Lower lobe of right lung (tissue), 2 donors: ENCODE data around the gene UBN2. TPM values are rescaled to one million over a fixed set of nuclear protein-coding genes. Genes with fewer than 3 reads are reported as not detected.

Source experiments
- ATAC-seq, 2 donors: fragments of 200-7000 bp; cut with Tn5 transposase; one replicate each; pipeline ENCODE4 v1.9.1; 2020 to 2022; ENCODE audit warnings: mild to moderate bottlenecking in 2 of 2, moderate library complexity in 2 of 2
- DNase-seq: peaks from one replicate; pipeline ENCODE4 v3.0.0-alpha.2; 2020
- H3K27ac ChIP-seq: fragments of 200-600 bp; one replicate; pipeline ENCODE4 v1.8.0; 2022
- H3K27me3 ChIP-seq: fragments of 200-600 bp; one replicate; pipeline ENCODE4 v1.8.0; 2022; ENCODE audit warnings: low read depth
- H3K36me3 ChIP-seq: fragments of 200-600 bp; one replicate; pipeline ENCODE4 v1.8.0; 2022; ENCODE audit warnings: mild to moderate bottlenecking
- H3K4me1 ChIP-seq: fragments of 200-600 bp; one replicate; pipeline ENCODE4 v1.8.0; 2022
- H3K4me3 ChIP-seq: fragments of 200-600 bp; one replicate; pipeline ENCODE4 v1.8.0; 2022; ENCODE audit warnings: mild to moderate bottlenecking
- H3K9me3 ChIP-seq: fragments of 200-600 bp; one replicate; pipeline ENCODE4 v1.8.0; 2022
- intact Hi-C: fragments of 100-400 bp; cut with DNase I; formaldehyde crosslinking; loops from one replicate; pipeline ENCODE4 v1.11.0; 2022
- total RNA-seq: library from RNA; stranded (reverse); fragmentation: NEBNext Ultra II Directional; extraction: Animal tissue kit (Norgen Biotek cat#: 25700); gene quantifications from one replicate; pipeline ENCODE4 v1.2.1, GENCODE V29; 2021
- TF ChIP-seq, protein P1 (sequence below): fragments of 200-600 bp; IDR thresholded peaks from one replicate; pipeline ENCODE4 v1.8.0; 2022; ENCODE audit warnings: antibody characterized with exemption, mild to moderate bottlenecking
- donor health status: DM: no; HTN: yes; CAD: no; lungs with severe emphysema.

Gene UBN2
- total RNA-seq, 1 donor from 2014 or later, result 23.4 TPM

DNA sequence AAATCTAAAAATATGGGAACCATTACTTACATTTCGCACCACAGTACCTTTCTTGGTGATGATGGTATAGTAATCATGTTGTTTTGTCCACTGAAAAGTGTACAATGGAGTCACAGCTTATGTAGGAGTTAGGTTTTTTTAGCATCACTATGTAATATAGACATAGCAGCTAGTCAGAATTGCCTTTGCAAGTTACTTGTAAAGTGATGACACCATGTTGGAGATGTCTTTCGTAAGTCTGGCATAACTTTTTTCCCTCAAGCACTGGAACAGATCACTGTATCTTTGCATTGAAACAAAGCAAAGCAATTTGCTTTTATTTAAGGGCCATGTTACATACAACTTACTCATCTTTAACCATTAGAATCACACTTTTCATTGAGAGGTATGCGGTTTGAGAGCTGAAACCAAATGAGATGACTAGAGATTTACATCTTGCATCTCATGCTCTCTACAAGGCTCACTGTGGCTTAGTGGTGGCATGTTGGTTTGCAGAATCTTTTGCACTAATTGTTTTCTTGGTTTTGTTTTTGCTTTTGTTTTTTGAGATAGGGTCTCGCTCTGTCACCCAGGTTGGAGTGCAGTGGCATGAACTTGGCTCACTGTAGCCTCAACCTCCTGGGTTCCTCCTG is 18.3 kb downstream of the UBN2 start:
- H3K36me3 ChIP-seq, result peaks cover 99% of the 10 kb centered on the region
- no peaks in the 10 kb centered on the region for H3K27me3 ChIP-seq
- ATAC-seq (no peak), DNase-seq (no peak)
- H3K4me3 ChIP-seq, result no peak overlapping the region
- no peaks in the 10 kb centered on the region for H3K9me3 ChIP-seq
- no peak overlapping the region for H3K27ac ChIP-seq
- H3K4me1 ChIP-seq, result no peaks in the 10 kb centered on the region
- TF ChIP-seq, protein P1, sequence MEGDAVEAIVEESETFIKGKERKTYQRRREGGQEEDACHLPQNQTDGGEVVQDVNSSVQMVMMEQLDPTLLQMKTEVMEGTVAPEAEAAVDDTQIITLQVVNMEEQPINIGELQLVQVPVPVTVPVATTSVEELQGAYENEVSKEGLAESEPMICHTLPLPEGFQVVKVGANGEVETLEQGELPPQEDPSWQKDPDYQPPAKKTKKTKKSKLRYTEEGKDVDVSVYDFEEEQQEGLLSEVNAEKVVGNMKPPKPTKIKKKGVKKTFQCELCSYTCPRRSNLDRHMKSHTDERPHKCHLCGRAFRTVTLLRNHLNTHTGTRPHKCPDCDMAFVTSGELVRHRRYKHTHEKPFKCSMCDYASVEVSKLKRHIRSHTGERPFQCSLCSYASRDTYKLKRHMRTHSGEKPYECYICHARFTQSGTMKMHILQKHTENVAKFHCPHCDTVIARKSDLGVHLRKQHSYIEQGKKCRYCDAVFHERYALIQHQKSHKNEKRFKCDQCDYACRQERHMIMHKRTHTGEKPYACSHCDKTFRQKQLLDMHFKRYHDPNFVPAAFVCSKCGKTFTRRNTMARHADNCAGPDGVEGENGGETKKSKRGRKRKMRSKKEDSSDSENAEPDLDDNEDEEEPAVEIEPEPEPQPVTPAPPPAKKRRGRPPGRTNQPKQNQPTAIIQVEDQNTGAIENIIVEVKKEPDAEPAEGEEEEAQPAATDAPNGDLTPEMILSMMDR, result no peak
- intact Hi-C loops, result no loop called here

DNA sequence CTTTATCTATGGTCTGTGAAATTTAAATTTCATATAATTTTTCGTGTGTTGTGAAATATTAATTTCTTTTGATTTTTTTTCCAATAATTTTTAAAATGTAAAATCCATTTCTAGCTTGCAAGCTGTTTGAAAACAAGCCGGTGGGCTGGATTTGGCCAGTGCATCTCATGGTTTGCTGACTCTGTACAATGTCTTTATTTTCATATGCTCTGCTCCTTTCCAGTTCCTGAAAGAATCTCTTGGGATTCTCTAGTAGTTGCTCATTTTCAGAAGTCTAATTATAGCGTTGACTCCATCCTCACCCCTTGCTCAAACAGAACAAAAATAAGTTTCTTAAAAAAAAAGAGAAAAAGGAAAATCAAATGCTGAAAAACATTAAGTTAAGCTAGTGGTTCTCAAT is 21.4 kb downstream of the UBN2 start:
- peaks cover 86% of the 10 kb centered on the region for H3K36me3 ChIP-seq
- intact Hi-C loops, result no loop called here

DNA sequence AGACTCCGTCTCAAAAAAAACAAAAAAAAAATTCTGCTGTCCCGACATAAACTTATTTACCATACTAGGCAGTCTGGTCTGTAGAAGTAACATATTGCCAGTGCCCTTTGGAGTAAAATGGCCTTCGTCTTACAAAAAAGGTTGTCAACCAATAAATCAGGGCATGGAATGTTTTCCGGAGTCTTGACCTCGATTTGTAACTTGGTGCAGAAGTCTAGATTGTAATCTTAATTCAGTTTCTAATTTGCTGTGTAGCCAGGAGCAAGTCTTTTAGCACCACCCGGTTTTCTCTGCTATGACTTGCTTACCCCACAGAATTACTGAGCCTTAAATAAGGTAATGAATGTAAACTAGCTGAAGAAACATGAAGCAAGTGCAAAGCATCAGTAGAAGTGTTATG is 23.2 kb downstream of the UBN2 start:
- TF ChIP-seq, protein P1, result no peak
- peaks cover 84% of the 10 kb centered on the region for H3K36me3 ChIP-seq

More for the DNA sequence above, 21.4 kb downstream of the UBN2 start:
- ATAC-seq (no peak), DNase-seq (no peak)
- TF ChIP-seq, protein P1, result no peak
- Histone ChIP-seq H3K27ac (no peak overlapping the region), H3K9me3 (no peaks in the 10 kb centered on the region), H3K27me3 (no peaks in the 10 kb centered on the region), H3K4me3 (no peak overlapping the region), H3K4me1 (no peaks in the 10 kb centered on the region)

DNA sequence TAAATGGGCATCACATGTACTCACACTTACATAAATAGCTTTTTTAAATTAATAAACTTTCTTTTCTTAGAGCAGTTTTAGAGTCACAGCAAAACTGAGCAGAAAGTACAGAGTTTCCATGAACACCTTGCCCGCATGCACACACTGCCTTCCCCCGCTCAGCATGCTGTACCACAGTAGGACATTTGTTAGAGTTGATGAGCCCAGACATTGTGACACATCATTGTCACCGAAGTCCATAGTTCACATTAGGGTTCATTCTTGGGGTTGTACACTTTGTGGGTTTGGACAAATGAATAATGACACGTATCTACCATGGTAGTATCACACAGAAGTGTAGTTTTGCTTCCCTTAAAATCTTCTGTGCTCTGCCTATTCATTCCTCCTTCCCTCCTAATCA is 23.7 kb downstream of the UBN2 start:
- H3K9me3 ChIP-seq, result no peaks in the 10 kb centered on the region
- intact Hi-C loops, result no loop called here
- H3K27me3 ChIP-seq, result no peaks in the 10 kb centered on the region
- ATAC-seq, result no peak
- no peak overlapping the region for H3K27ac ChIP-seq
- no peaks in the 10 kb centered on the region for H3K4me1 ChIP-seq
- H3K36me3 ChIP-seq, result peaks cover 83% of the 10 kb centered on the region
- TF ChIP-seq, protein P1, result no peak
- DNase-seq, result no peak
- no peak overlapping the region for H3K4me3 ChIP-seq

More for the DNA sequence above, 23.2 kb downstream of the UBN2 start:
- no peaks in the 10 kb centered on the region for H3K9me3 ChIP-seq
- H3K27ac ChIP-seq, result no peak overlapping the region
- ATAC-seq, result no peak
- intact Hi-C loops, result no loop called here
- H3K4me3 ChIP-seq, result no peak overlapping the region
- no peaks in the 10 kb centered on the region for H3K27me3 ChIP-seq
- DNase-seq, result no peak
- no peaks in the 10 kb centered on the region for H3K4me1 ChIP-seq

- DNase-seq, result no peak
- no peak overlapping the region for H3K27ac ChIP-seq
- H3K4me3 ChIP-seq, result no peak overlapping the region
- no peaks in the 10 kb centered on the region for H3K4me1 ChIP-seq
- TF ChIP-seq, protein P1, result no peak
- intact Hi-C loops, result no loop called here
- no peaks in the 10 kb centered on the region for H3K27me3 ChIP-seq
- H3K36me3 ChIP-seq, result peaks cover 83% of the 10 kb centered on the region
- no peaks in the 10 kb centered on the region for H3K9me3 ChIP-seq
- no peak for ATAC-seq
Measured at GRCh38 chr7:139255290-139255689, 24.3 kb downstream of the UBN2 start.
